ENCODE results near the gene ANKRD39.
A peak's percentile ranks its signal among the peaks of the same experiment; 100 is the strongest.

ANKRD39 gene

GRCh38 chr2:96868555-96869280, 10.9 kb upstream of the ANKRD39 start:
- 0 out of 4 replicates have a peak, but pooled peaks have one; percentile 8 to 33 for TF ChIP-seq REST (IDR thresholded peaks at IDR 0.05; ENCODE audit: insufficient read depth in 1 of 2, low read depth in 2 of 2, low read length in 2 of 2)
- no peak for TF ChIP-seq SIN3A (IDR thresholded peaks at IDR 0.05; ENCODE audit: borderline replicate concordance, insufficient read depth, low read length)
- TF ChIP-seq POLR2AphosphoS5 (IDR thresholded peaks at IDR 0.05; ENCODE audit: low read depth, low read length) = peak; percentile 88
- TF ChIP-seq TAF1 (IDR thresholded peaks at IDR 0.05; ENCODE audit: borderline replicate concordance, insufficient read depth, low read length) = peak; percentile 37; the same call in 1 of the 2 replicates
- TF ChIP-seq FOXP2 (optimal IDR thresholded peaks at IDR 0.05; ENCODE audit: borderline replicate concordance, extremely low read depth, extremely low read length, insufficient read depth) = no peak

DNA sequence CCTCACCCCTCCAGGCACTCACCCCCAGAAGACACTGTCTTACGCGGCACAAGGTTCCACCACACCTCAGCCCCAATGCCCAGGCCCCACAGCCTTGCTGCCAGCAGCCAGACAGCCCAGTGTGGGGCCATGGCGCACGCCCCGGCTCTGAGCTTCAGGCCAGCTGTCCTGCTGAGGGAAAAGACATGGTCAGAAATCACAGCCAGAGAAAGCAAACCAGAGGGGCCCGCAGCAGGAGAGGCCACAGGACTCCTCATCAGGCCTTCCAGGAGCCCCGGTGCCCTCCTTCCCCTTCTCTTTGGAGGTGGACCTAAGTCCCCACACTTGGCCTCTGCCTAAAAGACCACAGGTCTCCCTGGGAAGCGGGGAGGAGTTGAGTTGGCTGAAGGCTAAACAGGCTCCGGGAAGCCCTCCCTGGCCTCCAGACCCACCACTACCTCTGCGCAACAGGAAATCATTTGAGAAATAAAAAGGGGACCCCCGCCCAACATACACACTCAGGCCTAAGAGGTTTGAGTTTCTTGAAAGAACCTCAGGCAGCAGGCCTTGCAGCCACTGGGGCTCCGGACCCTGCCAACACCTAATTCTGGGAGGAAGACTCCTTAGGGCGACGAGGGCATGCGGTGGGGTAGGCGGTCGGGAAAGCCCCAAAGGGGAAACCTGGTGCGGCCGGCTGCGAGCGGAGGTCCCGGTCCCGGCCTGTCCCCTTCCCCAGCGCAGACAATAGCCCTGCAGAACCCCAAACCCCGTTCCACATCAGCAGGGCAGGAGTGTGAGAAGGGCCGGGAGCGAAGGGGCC, 10.1 kb upstream of the ANKRD39 start:
- no peak for TF ChIP-seq SIN3A (IDR thresholded peaks at IDR 0.05; ENCODE audit: borderline replicate concordance, insufficient read depth, low read length)
- no peak for TF ChIP-seq REST (IDR thresholded peaks at IDR 0.05; ENCODE audit: insufficient read depth in 1 of 2, low read depth in 2 of 2, low read length in 2 of 2)
- TF ChIP-seq POLR2AphosphoS5 (IDR thresholded peaks at IDR 0.05; ENCODE audit: low read depth, low read length) = no peak
- TF ChIP-seq TAF1 (IDR thresholded peaks at IDR 0.05; ENCODE audit: borderline replicate concordance, insufficient read depth, low read length) = no peak
- TF ChIP-seq FOXP2 (optimal IDR thresholded peaks at IDR 0.05; ENCODE audit: borderline replicate concordance, extremely low read depth, extremely low read length, insufficient read depth) = no peak

DNA sequence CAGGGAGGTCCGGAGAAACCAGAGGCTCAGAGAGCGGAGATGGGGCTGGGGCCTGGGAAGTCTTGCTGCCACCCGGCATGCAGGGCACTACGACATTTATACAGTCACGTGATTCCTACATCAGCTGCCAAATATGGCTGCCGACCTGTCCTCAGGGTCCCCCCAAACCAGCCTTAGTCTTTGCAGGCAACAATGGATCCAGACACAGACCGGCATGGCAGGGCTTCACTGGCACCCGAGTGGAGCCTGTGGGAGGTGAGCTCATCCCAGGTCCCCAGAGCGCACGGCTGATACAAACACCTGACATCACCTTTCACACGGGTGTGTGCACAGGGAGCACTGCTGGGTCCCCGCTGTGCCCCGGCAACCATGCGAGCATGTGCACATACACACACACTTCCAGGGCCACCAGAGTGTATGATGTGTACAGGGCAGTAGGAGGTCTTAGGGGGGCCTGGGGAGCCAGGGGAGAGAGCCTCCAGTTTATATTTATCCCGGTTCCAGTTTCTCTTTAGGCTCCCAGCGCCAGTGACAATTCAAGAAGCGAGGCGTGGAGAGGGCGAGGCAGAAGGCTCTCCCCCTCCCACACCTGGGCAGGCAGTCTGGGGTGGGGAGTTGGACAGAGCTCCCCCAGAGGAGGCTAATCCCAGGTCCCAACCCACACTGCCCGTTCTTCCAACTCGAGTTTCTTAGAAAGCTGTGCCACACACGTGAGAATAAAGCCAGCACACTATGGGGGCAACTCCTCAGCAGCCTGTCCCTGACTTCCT, 9.4 kb upstream of the ANKRD39 start:
- TF ChIP-seq REST (IDR thresholded peaks at IDR 0.05; ENCODE audit: insufficient read depth in 1 of 2, low read depth in 2 of 2, low read length in 2 of 2) = peak in 1 of 2 experiments; percentile 2; a peak in 1 of 4 replicates
- TF ChIP-seq SIN3A (IDR thresholded peaks at IDR 0.05; ENCODE audit: borderline replicate concordance, insufficient read depth, low read length) = no peak

GRCh38 chr2:96866586-96866985, 8.8 kb upstream of the ANKRD39 start:
- TF ChIP-seq POLR2AphosphoS5 (IDR thresholded peaks at IDR 0.05; ENCODE audit: low read depth, low read length) (peak; percentile 32; the same call in 1 of the 2 replicates), FOXP2 (optimal IDR thresholded peaks at IDR 0.05; ENCODE audit: borderline replicate concordance, extremely low read depth, extremely low read length, insufficient read depth) (no peak), SIN3A (IDR thresholded peaks at IDR 0.05; ENCODE audit: borderline replicate concordance, insufficient read depth, low read length) (no peak), TAF1 (IDR thresholded peaks at IDR 0.05; ENCODE audit: borderline replicate concordance, insufficient read depth, low read length) (no peak)

GRCh38 chr2:96866149-96866548, 8.3 kb upstream of the ANKRD39 start:
- TF ChIP-seq REST (IDR thresholded peaks at IDR 0.05; ENCODE audit: insufficient read depth in 1 of 2, low read depth in 2 of 2, low read length in 2 of 2) = no peak
- TF ChIP-seq FOXP2 (optimal IDR thresholded peaks at IDR 0.05; ENCODE audit: borderline replicate concordance, extremely low read depth, extremely low read length, insufficient read depth) = no peak
- no peak for TF ChIP-seq POLR2AphosphoS5 (IDR thresholded peaks at IDR 0.05; ENCODE audit: low read depth, low read length)
- TF ChIP-seq SIN3A (IDR thresholded peaks at IDR 0.05; ENCODE audit: borderline replicate concordance, insufficient read depth, low read length) = no peak
- no peak for TF ChIP-seq TAF1 (IDR thresholded peaks at IDR 0.05; ENCODE audit: borderline replicate concordance, insufficient read depth, low read length)

All from PFSK-1 (cell line).